D721Med (cell line): ENCODE measurements around the gene LRRC32.

ENCODE experiments used
- DNase-seq: peaks from one replicate; pipeline ENCODE4 v3.0.0; 2011; ENCODE audit warnings: low spot score; ENCODE audit not compliant: insufficient read length
- FAIRE-seq: peaks from 2 replicates; lab custom pipeline; 2011; peaks lifted over from hg19 to GRCh38; lab: Jason Lieb, UNC
- CTCF ChIP-seq: IDR thresholded peaks from 2 replicates; pipeline ENCODE4 v1.5.1; 2012; ENCODE audit warnings: mild to moderate bottlenecking, control low read depth; ENCODE audit not compliant: insufficient read depth; ENCODE audit errors: missing control alignments

Gene LRRC32

GRCh38 chr11:76686261-76687079 is 15.9 kb upstream of the LRRC32 start:
- no peak for TF ChIP-seq CTCF
- DNase-seq (no peak), FAIRE-seq (no peak)

GRCh38 chr11:76685831-76686230 is 15.3 kb upstream of the LRRC32 start:
- FAIRE-seq = no peak
- no peak for DNase-seq
- no peak for TF ChIP-seq CTCF

GRCh38 chr11:76685237-76685636 is 14.7 kb upstream of the LRRC32 start:
- FAIRE-seq (no peak), DNase-seq (no peak)
- TF ChIP-seq CTCF = no peak

GRCh38 chr11:76684516-76684915 is 14.0 kb upstream of the LRRC32 start:
- no peak for TF ChIP-seq CTCF
- DNase-seq (no peak), FAIRE-seq (no peak)

GRCh38 chr11:76683161-76684095 is 12.9 kb upstream of the LRRC32 start:
- no peak for FAIRE-seq
- TF ChIP-seq CTCF = no peak
- DNase-seq = no peak

GRCh38 chr11:76682684-76683083 is 12.1 kb upstream of the LRRC32 start:
- FAIRE-seq (no peak), DNase-seq (no peak)
- no peak for TF ChIP-seq CTCF

GRCh38 chr11:76682106-76682505 is 11.6 kb upstream of the LRRC32 start:
- FAIRE-seq = no peak
- no peak for TF ChIP-seq CTCF
- no peak for DNase-seq
